A673 (cell line): ENCODE measurements around the gene VAC14. TPM values are rescaled to one million over a fixed set of nuclear protein-coding genes. Genes with fewer than 3 reads are reported as not detected.

Experiments
- BruUV-seq: library from RNA; stranded (reverse); fragments of 400-500 nt; replicated peaks from 2 replicates; lab custom pipeline; 2021; lab: Mats Ljungman, UMichigan
- CTCF ChIA-PET: fragments of 300-600 bp; sonication (Branson Sonifier 250); formaldehyde crosslinking; loops from one replicate; lab custom pipeline; 2022; ENCODE audit warnings: antibody characterized with exemption; lab: Charles Lee
- POLR2A ChIA-PET: fragments of 300-600 bp; sonication (Branson Sonifier 250); formaldehyde crosslinking; loops from one replicate; lab custom pipeline; 2022; ENCODE audit warnings: antibody characterized with exemption; ENCODE audit not compliant: low non-redundant PET; lab: Charles Lee
- DNase-seq: peaks from one replicate; pipeline ENCODE4 v3.0.0-alpha.2; 2015; ENCODE audit warnings: low spot score
- H3K27ac ChIP-seq: fragments of 200-600 bp; sonication (generic); 2 replicates; pipeline ENCODE4 v1.5.1; 2016; ENCODE audit warnings: mixed run types, low read depth, mild to moderate bottlenecking, mixed read lengths, antibody characterized with exemption, low read length; ENCODE audit not compliant: poor library complexity, severe bottlenecking
- H3K27me3 ChIP-seq: fragments of 200-600 bp; sonication (generic); replicated peaks from 2 replicates; pipeline ENCODE4 v1.6.1; 2017; ENCODE audit warnings: mixed run types, low read depth, mild to moderate bottlenecking, mixed read lengths, antibody characterized with exemption, low read length; ENCODE audit not compliant: insufficient read depth, poor library complexity
- H3K36me3 ChIP-seq: fragments of 200-600 bp; sonication (generic); 2 replicates; pipeline ENCODE4 v1.6.1; 2016; ENCODE audit warnings: mixed run types, mild to moderate bottlenecking, mixed read lengths, antibody characterized with exemption, low read length; ENCODE audit not compliant: insufficient read depth, poor library complexity, severe bottlenecking
- H3K4me1 ChIP-seq: fragments of 200-600 bp; sonication (generic); 2 replicates; pipeline ENCODE4 v1.6.1; 2017; ENCODE audit warnings: mixed run types, mild to moderate bottlenecking, mixed read lengths, antibody characterized with exemption, low read length; ENCODE audit not compliant: insufficient read depth, poor library complexity, severe bottlenecking
- H3K4me3 ChIP-seq: fragments of 200-600 bp; sonication (generic); 2 replicates; pipeline ENCODE4 v1.5.1; 2016; ENCODE audit warnings: low read depth, mixed run types, mild to moderate bottlenecking, mixed read lengths, low read length; ENCODE audit not compliant: poor library complexity, severe bottlenecking
- H3K9me3 ChIP-seq: fragments of 200-600 bp; sonication (generic); 2 replicates; pipeline ENCODE4 v1.6.1; 2016; ENCODE audit warnings: mixed run types, low read depth, mild to moderate bottlenecking, mixed read lengths, antibody characterized with exemption, low read length; ENCODE audit not compliant: poor library complexity, severe bottlenecking
- CTCF ChIP-seq: fragments of 300-800, 200-600 bp; sonication (generic); conservative IDR thresholded peaks from 2 replicates; pipeline ENCODE4 v1.5.1; 2017; ENCODE audit warnings: low read depth, mild to moderate bottlenecking, antibody characterized with exemption, low read length, moderate library complexity, mixed read lengths
- EZH2 ChIP-seq: fragments of 200-600 bp; sonication (generic); IDR thresholded peaks from 2 replicates; pipeline ENCODE4 v1.6.1; 2017; ENCODE audit warnings: borderline replicate concordance, low read depth, mild to moderate bottlenecking, mixed read lengths, antibody characterized with exemption, low read length; ENCODE audit not compliant: poor library complexity, severe bottlenecking
- intact Hi-C: fragments of 100-400 bp; cut with micrococcal nuclease; formaldehyde crosslinking; loops from one replicate; pipeline ENCODE4 v1.10.0; 2022; ENCODE audit not compliant: unreplicated experiment
- total RNA-seq: library from RNA; stranded (reverse); gene quantifications from 2 replicates; pipeline ENCODE4 v1.2.3, GENCODE V29; 2021

Gene VAC14
- total RNA-seq, 1 experiment from 2014 or later = 46.6 TPM

GRCh38 chr16:70697594-70698170 is 103.3 kb downstream of the VAC14 start:
- no peaks in the 10 kb centered on the region for H3K9me3 ChIP-seq
- BruUV-seq = no TSS peak
- H3K27me3 ChIP-seq = no peaks in the 10 kb centered on the region
- no peak overlapping the region for H3K4me3 ChIP-seq
- intact Hi-C loops = no loop called here
- ChIA-PET POLR2A (no interaction called here), CTCF (no interaction called here)
- TF ChIP-seq CTCF (no peak), EZH2 (no peak)
- DNase-seq = no peak
- no peaks in the 10 kb centered on the region for H3K4me1 ChIP-seq
- H3K36me3 ChIP-seq = no peaks in the 10 kb centered on the region
- H3K27ac ChIP-seq = peak overlapping the region; percentile 23

- peaks cover 2% of the 10 kb centered on the region for H3K4me1 ChIP-seq
- no peaks in the 10 kb centered on the region for H3K36me3 ChIP-seq
- TF ChIP-seq CTCF (no peak), EZH2 (no peak)
- no peak overlapping the region for H3K4me3 ChIP-seq
- ChIA-PET CTCF (no interaction called here), POLR2A (no interaction called here)
- intact Hi-C loops = no loop called here
- no TSS peak for BruUV-seq
- H3K27ac ChIP-seq = no peak overlapping the region
- no peaks in the 10 kb centered on the region for H3K27me3 ChIP-seq
- no peaks in the 10 kb centered on the region for H3K9me3 ChIP-seq
- no peak for DNase-seq
These were observed 103.9 kb downstream of the VAC14 start for GRCh38 chr16:70696952-70697593.

- H3K36me3 ChIP-seq = no peaks in the 10 kb centered on the region
- POLR2A ChIA-PET = no interaction called here
- no peak overlapping the region for H3K4me3 ChIP-seq
- no peaks in the 10 kb centered on the region for H3K27me3 ChIP-seq
- no peak overlapping the region for H3K27ac ChIP-seq
- no peak for DNase-seq
- intact Hi-C loops = no loop called here
- CTCF ChIA-PET = no interaction called here
- H3K4me1 ChIP-seq = peaks cover 5% of the 10 kb centered on the region
- no peak for TF ChIP-seq EZH2
- no peak for TF ChIP-seq CTCF
- BruUV-seq = no TSS peak
- H3K9me3 ChIP-seq = no peaks in the 10 kb centered on the region
These were observed 104.6 kb downstream of the VAC14 start for GRCh38 chr16:70696355-70696754.
